GM12878 (cell line): ENCODE results near the gene CSRP1. TPM values are rescaled to one million over a fixed set of nuclear protein-coding genes. Genes with fewer than 3 reads are reported as not detected.
A peak's percentile ranks its signal among the peaks of the same experiment; 100 is the strongest.

ENCODE experiments used
- CBX3 ChIP-seq: fragments of 200-600 bp; sonication (generic); IDR thresholded peaks from 2 replicates; pipeline ENCODE4 v1.6.1; 2016; ENCODE audit warnings: low read depth, borderline replicate concordance
- CHD4 ChIP-seq: fragments of 200-600 bp; sonication (generic); IDR thresholded peaks from 2 replicates; pipeline ENCODE4 v1.6.1; 2016; ENCODE audit warnings: mild to moderate bottlenecking
- CTCF ChIP-seq, 3 experiments: IDR thresholded peaks in 2 of 3; conservative IDR thresholded peaks in 1 of 3; 2 replicates each; pipeline ENCODE4 v1.5.1; 2011; ENCODE audit warnings: low read depth in 3 of 3, low read length in 3 of 3, mild to moderate bottlenecking in 3 of 3, control low read depth in 2 of 3, moderate library complexity in 2 of 3, inconsistent platforms in 1 of 3, mixed read lengths in 1 of 3; ENCODE audit not compliant: control insufficient read depth in 2 of 3, insufficient read depth in 1 of 3; ENCODE audit errors: extremely low read depth in 1 of 3
- IKZF2 ChIP-seq, 2 experiments: fragments of 450-650 bp; IDR thresholded peaks; 2 replicates each; pipeline ENCODE4 v1.6.1; 2017; ENCODE audit warnings: mild to moderate bottlenecking in 2 of 2, moderate library complexity in 2 of 2
- IRF4 ChIP-seq: IDR thresholded peaks from 2 replicates; pipeline ENCODE4 v1.6.1; 2011; ENCODE audit warnings: low read depth, low read length
- KAT2A ChIP-seq: conservative IDR thresholded peaks from 2 replicates; pipeline ENCODE4 v1.6.1; 2011; ENCODE audit warnings: low read depth, low read length; ENCODE audit not compliant: control insufficient read depth
- NR2C1 ChIP-seq: fragments of 450-650 bp; IDR thresholded peaks from 2 replicates; pipeline ENCODE4 v1.6.1; 2017; ENCODE audit warnings: antibody characterized with exemption, mild to moderate bottlenecking, moderate library complexity
- POLR2A ChIP-seq: IDR thresholded peaks from 2 replicates; pipeline ENCODE4 v1.6.1; 2011; ENCODE audit warnings: low read depth, mild to moderate bottlenecking, low read length
- SKIL ChIP-seq: fragments of 450-650 bp; IDR thresholded peaks from 2 replicates; pipeline ENCODE4 v1.6.1; 2017; ENCODE audit warnings: mild to moderate bottlenecking, low read depth, inconsistent platforms; ENCODE audit not compliant: poor library complexity, severe bottlenecking
- SREBF1 ChIP-seq: IDR thresholded peaks from 2 replicates; pipeline ENCODE4 v1.6.1; 2012; ENCODE audit warnings: mild to moderate bottlenecking, low read length
- SRF ChIP-seq, 2 experiments: IDR thresholded peaks; 2 replicates each; pipeline ENCODE4 v1.6.1; 2011; ENCODE audit warnings: low read depth in 2 of 2, low read length in 2 of 2, mild to moderate bottlenecking in 1 of 2, moderate library complexity in 1 of 2
- SUZ12 ChIP-seq: fragments of 200-600 bp; sonication (generic); IDR thresholded peaks from one replicate; pipeline ENCODE4 v1.6.1; 2018; ENCODE audit warnings: antibody characterized with exemption, mild to moderate bottlenecking; ENCODE audit not compliant: unreplicated experiment
- TBL1XR1 ChIP-seq: IDR thresholded peaks from 2 replicates; pipeline ENCODE4 v1.6.1; 2012; ENCODE audit warnings: low read depth, low read length, improper control_type of control experiment
- polyA plus RNA-seq, 11 experiments: library from polyadenylated mRNA; depleted of rRNA in 4 of 11; unstranded in 6 of 11; stranded (reverse) in 5 of 11; fragments of >200 nt; fragmentation: Nextera tagmentation in 4 of 11; fragmentation: Illumina TruSeq in 1 of 11; extraction: Ambion mirVana in 4 of 11; extraction: Trizol in 1 of 11; gene quantifications; 1 replicate in 1 of 11; 2 replicates in 10 of 11; pipeline versions ENCODE4 v1.2.1 to v1.2.3, GENCODE V29; 2011 to 2016; ENCODE audit warnings: inconsistent platforms in 2 of 11, missing spikeins in 2 of 11, low read depth in 1 of 11
- total RNA-seq, 4 experiments: library from RNA; depleted of rRNA in 3 of 4; stranded (reverse); fragments of >200 nt in 3 of 4; fragmentation: Illumina TruSeq in 1 of 4; extraction: Trizol in 1 of 4; gene quantifications; 2 replicates each; pipeline versions ENCODE4 v1.2.1 to v1.2.3, GENCODE V29; 2013 to 2021
- TF ChIP-seq, protein P1 (sequence below): fragments of 450-650 bp; IDR thresholded peaks from 2 replicates; pipeline ENCODE4 v1.6.1; 2016; ENCODE audit warnings: mild to moderate bottlenecking
- TF ChIP-seq, protein P2 (sequence below): IDR thresholded peaks from 2 replicates; pipeline ENCODE4 v1.6.1; 2011; ENCODE audit warnings: mild to moderate bottlenecking, low read depth, low read length, moderate library complexity; ENCODE audit not compliant: insufficient replicate concordance
- TF ChIP-seq, protein P3 (sequence below): IDR thresholded peaks from 2 replicates; pipeline ENCODE4 v1.6.1; 2012; ENCODE audit warnings: low read depth, low read length, improper control_type of control experiment
- TF ChIP-seq, protein P4 (sequence below): fragments of 450-650 bp; IDR thresholded peaks from 2 replicates; pipeline ENCODE4 v1.6.1; 2018; ENCODE audit warnings: borderline replicate concordance, mild to moderate bottlenecking; ENCODE audit not compliant: partially characterized antibody

Gene CSRP1
- total and polyA plus RNA-seq, 10 of the 15 experiments (the other 5 are each of a cell fraction or from before 2014, with no cell fraction given): 23.4 to 99.2 (median 80.7) TPM

DNA sequence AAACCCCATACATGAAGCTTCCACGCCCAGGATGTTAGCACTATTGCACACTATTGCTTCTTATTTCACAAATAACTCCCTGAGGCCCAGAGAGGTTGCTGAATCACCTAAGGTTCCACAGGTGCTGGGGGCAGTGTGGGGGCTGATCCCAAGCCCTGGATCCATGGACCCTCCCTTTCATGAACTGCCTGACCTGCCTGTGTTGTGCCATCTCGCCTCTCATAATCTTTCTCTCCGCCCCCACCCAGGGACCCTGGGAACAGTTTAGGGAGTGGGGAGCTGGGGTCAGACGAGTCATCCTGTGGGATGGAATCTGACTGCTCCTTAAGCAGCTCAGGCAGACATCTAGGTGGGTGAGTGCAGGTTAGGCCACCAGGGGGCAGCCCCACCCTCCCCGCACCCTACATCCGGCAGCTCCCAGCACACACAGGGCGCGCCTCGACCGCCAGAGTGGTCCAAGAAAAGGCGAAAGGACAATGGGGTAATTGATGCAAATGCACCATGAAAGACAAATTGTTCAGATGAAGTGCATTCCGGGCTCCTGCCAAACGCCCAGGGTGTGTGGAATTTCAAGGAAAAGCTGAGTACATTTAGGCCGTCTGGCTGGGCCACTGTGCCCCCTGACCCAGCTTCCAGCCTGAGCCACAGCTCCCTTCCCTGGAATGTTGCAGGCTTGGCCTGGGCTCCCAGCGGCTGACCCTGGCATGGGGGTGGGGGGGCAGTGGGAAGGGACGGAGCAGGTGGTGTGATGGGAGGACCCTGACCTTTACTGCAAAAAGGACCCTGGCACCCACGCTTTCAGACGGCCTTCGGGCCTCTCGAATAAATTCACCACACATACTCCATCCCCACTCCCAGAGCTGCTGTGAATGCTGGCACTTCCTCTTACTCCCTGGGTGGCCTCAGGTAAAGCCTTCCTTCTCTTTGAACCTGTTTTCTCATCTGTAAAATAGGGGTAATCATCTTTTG, 58.7 kb downstream of the CSRP1 start (continued):
- TF ChIP-seq, protein P1, sequence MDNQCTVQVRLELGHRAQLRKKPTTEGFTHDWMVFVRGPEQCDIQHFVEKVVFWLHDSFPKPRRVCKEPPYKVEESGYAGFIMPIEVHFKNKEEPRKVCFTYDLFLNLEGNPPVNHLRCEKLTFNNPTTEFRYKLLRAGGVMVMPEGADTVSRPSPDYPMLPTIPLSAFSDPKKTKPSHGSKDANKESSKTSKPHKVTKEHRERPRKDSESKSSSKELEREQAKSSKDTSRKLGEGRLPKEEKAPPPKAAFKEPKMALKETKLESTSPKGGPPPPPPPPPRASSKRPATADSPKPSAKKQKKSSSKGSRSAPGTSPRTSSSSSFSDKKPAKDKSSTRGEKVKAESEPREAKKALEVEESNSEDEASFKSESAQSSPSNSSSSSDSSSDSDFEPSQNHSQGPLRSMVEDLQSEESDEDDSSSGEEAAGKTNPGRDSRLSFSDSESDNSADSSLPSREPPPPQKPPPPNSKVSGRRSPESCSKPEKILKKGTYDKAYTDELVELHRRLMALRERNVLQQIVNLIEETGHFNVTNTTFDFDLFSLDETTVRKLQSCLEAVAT: no peak
- TF ChIP-seq SKIL (no peak), IRF4 (no peak), IKZF2 (IDR thresholded peaks at IDR 0.05) (peak in 1 of 2 experiments; percentile 14; a peak in 1 of 4 replicates), CHD4 (no peak), TBL1XR1 (no peak), KAT2A (no peak), POLR2A (no peak), SREBF1 (no peak), SRF (IDR thresholded peaks at IDR 0.05; ENCODE audit: low read depth in 2 of 2, low read length in 2 of 2) (no peak), SUZ12 (no peak), CBX3 (no peak), NR2C1 (no peak), CTCF (IDR thresholded peaks at IDR 0.05 in 2 of 3, conservative IDR thresholded peaks at IDR 0.05 in 1 of 3; ENCODE audit: control insufficient read depth in 2 of 3, extremely low read depth in 1 of 3, insufficient read depth in 1 of 3, low read depth in 3 of 3, low read length in 3 of 3) (peak; percentile 87 to 95 (median 91))
- TF ChIP-seq, protein P2, sequence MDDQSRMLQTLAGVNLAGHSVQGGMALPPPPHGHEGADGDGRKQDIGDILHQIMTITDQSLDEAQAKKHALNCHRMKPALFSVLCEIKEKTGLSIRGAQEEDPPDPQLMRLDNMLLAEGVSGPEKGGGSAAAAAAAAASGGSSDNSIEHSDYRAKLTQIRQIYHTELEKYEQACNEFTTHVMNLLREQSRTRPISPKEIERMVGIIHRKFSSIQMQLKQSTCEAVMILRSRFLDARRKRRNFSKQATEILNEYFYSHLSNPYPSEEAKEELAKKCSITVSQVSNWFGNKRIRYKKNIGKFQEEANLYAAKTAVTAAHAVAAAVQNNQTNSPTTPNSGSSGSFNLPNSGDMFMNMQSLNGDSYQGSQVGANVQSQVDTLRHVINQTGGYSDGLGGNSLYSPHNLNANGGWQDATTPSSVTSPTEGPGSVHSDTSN: no peak
- TF ChIP-seq, protein P3, sequence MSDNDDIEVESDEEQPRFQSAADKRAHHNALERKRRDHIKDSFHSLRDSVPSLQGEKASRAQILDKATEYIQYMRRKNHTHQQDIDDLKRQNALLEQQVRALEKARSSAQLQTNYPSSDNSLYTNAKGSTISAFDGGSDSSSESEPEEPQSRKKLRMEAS: no peak
- TF ChIP-seq, protein P4, sequence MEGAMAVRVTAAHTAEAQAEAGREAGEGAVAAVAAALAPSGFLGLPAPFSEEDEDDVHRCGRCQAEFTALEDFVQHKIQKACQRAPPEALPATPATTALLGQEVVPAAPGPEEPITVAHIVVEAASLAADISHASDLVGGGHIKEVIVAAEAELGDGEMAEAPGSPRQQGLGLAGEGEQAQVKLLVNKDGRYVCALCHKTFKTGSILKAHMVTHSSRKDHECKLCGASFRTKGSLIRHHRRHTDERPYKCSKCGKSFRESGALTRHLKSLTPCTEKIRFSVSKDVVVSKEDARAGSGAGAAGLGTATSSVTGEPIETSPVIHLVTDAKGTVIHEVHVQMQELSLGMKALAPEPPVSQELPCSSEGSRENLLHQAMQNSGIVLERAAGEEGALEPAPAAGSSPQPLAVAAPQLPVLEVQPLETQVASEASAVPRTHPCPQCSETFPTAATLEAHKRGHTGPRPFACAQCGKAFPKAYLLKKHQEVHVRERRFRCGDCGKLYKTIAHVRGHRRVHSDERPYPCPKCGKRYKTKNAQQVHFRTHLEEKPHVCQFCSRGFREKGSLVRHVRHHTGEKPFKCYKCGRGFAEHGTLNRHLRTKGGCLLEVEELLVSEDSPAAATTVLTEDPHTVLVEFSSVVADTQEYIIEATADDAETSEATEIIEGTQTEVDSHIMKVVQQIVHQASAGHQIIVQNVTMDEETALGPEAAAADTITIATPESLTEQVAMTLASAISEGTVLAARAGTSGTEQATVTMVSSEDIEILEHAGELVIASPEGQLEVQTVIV: no peak
